Measurements from ENCODE around the gene SMYD3.

DNA sequence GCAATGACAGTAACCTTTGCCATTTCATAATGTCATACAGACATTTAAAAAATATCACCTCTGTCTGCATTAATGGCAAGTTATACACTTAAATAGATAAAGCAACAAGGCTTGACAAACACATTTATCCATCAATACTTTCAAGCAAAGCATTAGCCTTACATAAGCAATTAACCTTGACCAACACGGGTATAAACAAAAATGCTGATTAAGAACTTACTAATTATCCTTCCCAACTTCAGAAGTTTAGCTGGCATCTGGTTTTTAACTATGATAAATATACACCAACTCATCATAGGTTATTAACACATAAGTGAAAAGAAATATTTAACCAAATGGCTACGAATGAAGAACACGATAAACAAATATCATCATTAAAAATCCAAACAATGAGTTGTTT is 188.5 kb downstream of the SMYD3 start:
- TF ChIP-seq, protein P1, sequence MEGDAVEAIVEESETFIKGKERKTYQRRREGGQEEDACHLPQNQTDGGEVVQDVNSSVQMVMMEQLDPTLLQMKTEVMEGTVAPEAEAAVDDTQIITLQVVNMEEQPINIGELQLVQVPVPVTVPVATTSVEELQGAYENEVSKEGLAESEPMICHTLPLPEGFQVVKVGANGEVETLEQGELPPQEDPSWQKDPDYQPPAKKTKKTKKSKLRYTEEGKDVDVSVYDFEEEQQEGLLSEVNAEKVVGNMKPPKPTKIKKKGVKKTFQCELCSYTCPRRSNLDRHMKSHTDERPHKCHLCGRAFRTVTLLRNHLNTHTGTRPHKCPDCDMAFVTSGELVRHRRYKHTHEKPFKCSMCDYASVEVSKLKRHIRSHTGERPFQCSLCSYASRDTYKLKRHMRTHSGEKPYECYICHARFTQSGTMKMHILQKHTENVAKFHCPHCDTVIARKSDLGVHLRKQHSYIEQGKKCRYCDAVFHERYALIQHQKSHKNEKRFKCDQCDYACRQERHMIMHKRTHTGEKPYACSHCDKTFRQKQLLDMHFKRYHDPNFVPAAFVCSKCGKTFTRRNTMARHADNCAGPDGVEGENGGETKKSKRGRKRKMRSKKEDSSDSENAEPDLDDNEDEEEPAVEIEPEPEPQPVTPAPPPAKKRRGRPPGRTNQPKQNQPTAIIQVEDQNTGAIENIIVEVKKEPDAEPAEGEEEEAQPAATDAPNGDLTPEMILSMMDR (conservative IDR thresholded peaks at IDR 0.05 in 1 of 2, IDR thresholded peaks at IDR 0.05 in 1 of 2; ENCODE audit: low read depth in 1 of 2, low read length in 2 of 2) = no peak
- TF ChIP-seq EZH2 (IDR thresholded peaks at IDR 0.05; ENCODE audit: low read length, missing control alignments) = no peak
